AML-193 (cell line): ENCODE measurements around the gene ADAMTS17.

Experiments used
- DNase-seq, 2 experiments: peaks; one replicate each; lab custom pipeline; 2025; lab: John Stamatoyannopoulos, UW

Gene ADAMTS17

DNA sequence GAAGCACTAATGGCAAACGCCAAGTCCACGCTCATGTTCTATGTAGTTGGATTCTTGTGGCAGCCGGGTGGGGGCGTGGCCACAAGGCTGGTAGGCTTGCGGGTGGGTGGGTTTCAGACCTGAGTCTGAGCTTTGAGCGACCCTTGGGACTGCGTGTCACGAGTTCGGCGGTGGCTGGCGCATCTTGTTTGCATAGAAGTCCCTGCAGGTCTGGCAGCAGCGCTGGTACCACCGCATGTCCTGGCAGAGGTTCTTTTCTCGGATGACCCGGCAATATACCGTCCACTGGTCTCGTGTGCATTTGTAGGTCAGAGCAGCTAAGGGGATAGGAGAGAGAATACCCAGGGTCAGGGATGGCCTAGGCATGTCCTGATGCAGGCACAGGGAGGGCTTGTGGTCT, 367.5 kb downstream of the ADAMTS17 start:
- DNase-seq, result no peak

DNA sequence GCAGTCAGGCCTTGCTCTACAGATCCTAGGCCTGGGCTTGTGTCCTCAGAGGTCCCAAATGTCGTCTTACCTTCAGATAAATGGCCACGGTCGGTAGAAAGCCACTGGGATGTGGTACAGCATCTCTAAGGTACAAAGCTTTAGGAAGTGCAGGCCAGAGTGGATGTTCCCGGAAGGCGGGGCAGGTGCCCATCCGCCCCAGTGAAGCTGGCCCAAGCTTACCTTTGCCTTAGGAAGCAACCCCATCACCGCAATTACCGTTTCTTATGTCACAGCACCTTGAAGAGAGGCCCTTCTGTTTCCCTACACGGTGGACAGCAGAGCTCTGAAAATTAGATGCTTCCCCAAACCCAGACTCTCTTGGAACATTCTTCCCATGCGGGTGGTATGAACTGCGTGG, 368.4 kb downstream of the ADAMTS17 start:
- DNase-seq, result no peak

DNA sequence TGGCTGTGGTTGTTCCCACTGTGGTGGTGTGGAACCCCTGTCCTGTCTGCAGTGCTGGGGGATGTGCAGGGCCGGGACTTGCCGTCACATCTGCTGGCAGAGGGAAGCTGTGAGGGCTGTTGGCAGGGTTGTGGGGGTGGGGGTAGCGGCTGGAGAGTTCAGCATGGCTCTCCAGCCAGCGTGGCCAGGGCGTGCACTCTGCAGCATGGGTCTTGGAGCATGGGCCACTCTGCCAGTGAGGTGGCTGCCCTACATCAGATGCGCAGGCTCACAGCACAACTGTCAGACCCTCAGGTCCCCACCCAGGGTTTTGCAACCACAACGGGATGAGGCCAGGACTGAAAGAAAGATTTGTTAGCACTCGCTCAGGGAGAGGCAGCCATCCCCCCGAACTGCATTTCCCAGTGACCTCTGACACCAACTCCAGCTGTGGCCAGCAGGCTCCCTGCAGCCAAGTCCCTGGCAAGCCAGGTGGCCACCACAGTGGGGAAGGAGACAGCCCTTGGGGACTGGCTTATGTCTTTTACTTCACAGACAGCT, 370.8 kb downstream of the ADAMTS17 start:
- no peak for DNase-seq

DNA sequence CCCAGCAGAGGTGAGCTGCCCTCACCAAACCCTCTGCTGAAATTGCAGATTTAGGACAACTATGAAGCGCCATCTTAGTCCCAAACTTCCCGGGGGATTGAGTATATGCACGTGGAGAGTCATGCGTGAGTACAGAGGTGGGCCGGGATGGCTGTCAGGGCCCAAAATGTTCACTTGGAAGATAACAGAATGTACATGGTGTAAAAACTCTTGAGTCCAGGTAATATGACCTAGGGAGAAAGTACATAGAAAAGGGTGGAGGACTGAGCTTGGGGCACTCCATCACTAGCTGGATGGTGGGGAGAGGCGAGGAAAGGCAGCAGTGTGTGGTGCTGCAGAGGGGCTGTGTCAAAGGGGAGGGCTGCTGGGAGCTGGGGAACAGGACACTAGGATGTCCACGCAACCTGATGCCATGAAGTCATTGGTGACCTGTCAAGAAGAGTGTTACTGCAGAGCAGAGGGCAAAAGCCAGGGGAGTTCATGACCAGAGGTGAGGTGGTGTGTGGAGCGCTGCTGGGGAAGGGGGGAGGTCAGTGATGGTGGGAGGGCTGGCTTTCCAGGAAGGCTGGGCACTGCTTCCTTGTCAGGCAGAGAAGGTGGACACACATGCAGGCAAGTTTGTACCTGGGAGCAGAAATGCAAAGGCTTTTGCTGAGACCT, 372.4 kb downstream of the ADAMTS17 start:
- DNase-seq, result no peak

DNA sequence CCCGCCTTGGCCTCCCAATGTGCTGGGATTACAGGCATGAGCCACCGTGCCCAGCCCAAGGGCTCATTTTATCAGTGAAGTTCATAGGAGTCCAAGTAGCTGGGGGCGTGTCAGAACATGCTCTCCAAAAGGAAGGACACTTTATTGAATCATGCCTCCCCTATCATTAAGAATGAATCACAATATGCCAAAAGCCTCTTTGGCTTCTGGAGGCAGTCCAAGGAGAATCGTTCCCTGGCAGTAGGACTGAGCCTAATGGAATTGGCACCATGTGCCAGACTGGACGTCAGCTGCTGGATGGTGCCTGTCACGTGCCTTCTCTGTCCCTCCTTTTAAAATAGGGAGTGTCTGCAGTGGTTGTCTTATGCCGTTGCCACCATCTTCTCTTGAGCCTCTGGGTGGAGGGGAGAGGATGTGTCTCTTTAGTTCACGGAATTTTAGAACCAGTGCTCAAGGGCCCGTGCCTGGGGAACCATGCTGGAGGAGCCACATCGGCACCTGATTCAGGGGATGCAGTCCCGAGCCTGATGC, 373.9 kb downstream of the ADAMTS17 start:
- no peak for DNase-seq

DNA sequence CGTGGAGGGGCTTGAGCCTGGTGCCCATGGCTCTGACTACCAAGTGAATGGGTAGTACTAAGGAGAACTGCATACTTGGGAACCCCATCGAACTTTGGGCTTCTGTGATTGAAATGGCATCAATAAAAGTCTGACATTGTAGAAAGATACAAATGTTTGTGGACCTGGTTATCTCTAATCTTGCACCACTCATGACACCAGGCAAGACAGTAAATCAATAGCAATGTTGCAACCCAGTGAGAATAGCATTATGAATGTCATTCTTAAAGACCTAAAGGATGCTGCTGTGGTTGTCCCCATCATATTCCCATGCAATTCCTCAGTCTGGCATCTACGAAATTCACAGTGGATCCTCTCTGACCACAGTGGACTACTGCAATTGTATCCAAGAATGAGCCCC, 375.0 kb downstream of the ADAMTS17 start:
- no peak for DNase-seq

DNA sequence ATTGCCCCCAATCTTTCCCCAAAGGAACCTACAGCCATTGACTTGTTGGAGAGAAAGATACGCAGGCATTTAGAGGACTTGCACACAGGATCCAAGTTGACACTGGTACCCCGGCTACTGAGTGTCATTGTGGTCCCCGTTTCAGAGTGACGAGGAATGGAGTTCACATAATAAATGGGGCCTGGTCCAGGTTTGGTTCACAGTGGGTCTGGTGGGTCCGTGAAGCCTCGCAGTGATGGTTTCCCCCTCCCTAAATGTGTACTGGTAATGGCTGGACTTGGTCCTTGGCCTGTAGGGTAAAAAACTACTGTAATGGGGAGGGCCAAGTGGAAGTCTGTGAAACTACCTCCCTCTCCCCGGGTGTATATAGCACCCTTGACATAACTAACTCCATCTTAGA, 376.4 kb downstream of the ADAMTS17 start:
- no peak for DNase-seq

DNA sequence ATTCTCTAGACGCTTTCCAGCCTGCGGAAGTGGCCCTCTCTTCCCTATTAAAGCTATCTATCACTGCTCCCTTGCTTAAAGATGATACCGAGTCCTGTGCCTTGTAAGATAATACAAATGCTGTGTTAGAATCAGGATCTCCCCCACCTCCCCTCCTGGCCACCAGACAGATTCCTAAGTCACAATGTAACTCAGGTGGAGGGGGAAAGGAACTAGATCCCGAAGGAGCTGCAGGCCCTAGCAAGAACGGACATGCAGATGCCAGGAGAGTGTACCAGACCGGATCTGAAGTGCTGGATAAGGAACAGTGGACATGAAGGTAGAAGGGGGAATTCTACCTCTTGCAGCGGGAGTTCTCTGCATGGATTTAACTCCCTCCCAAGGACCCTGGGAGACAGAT, 377.8 kb downstream of the ADAMTS17 start:
- DNase-seq, result no peak

DNA sequence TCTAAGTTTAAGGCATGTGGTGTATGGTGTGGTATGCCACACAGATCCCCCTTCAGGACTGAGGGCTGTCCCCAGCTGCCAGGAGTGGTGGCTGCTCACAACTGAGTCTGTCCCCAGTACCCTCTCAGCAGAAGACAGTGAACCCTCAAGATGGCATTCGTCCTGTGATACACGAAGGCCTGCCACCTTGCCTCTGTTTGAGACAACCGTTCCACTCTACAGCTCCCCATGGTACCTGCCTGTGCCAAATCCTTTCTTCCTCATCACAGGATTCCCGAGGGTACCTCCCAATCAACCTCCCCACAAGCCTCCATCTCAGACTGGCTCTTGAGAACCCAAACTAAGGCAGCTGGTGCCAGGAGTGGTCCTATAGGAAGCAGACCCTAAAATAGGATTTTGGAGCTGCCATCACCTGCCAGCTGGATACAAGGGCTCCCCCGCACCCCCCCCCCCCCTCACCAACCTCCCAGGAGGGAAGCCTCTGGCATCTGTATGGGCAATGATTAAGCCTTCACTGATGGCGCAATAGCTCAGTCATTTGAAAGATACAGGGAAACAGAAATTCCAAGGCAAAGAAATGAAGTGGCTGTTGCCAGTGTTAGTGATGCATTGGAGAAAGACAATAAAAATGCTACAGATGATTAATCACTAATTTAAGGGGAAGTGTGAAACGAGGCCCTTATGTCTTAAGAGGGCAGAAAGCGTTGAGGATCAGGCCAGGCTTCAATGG, 378.5 kb downstream of the ADAMTS17 start:
- no peak for DNase-seq

DNA sequence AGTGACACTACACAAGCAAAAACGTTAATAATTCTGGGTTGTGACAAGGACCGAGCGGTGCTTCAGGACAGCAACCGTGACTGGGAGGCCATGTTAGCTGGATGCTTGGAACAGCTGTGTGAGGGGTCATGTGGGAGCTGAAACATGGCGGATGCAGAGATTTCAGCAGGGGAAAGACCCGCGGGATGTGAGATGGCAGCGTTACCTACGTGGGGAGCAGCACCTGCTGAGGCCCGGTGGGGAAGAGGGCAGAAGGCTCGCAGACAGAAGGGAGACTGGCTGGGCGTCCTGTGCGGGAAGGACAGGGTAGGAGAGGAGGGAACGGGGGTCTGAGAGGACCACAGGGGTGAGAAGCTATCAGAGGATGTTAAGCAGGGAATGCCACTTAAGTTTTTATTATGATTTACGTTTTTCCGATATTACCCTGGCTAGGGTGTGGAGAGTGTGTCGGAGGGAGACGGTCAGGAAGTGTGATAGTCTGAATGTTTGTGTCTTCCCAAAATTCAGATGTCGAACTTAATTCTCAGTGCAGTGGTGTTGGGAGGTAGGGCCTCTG, 379.7 kb downstream of the ADAMTS17 start:
- no peak for DNase-seq

DNA sequence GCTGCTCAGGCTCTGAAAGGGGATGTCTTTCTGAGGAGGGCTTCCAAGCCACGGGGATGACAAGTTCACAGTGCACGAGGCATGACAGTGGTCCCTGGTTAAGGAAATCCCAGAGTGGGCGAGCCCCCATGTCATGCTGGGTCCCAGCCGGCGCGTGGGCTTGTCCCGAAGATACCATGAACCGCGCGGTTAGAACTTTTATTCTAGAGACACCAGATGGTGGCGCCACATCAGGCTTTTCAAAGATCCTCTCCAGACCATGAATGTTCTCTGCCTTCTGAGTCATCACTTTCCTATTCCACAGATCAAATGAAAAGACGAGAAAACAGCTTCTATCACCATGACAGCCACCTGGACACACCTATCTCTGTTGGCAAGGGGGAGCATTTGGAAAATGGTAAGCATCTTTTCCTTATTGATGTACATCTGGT, 380.7 kb downstream of the ADAMTS17 start:
- DNase-seq, result no peak

DNA sequence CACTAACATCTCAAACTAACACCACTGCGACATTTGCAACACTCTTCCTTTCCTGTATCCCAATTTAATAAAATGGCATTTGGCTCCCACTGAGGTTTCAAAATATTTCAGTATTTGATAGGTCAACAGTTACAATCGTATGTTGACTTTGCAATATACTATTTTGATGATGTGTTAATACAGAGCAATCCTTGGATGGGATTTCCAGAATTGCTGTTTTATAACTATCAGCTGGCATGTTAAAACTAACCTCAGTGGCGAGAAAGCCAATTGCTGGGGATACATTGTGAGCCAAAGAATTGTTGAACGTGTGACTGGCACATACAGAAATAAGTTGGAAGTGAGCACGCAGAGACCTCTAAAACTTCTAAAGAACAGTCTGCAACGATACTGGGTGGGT, 382.4 kb downstream of the ADAMTS17 start:
- no peak for DNase-seq

DNA sequence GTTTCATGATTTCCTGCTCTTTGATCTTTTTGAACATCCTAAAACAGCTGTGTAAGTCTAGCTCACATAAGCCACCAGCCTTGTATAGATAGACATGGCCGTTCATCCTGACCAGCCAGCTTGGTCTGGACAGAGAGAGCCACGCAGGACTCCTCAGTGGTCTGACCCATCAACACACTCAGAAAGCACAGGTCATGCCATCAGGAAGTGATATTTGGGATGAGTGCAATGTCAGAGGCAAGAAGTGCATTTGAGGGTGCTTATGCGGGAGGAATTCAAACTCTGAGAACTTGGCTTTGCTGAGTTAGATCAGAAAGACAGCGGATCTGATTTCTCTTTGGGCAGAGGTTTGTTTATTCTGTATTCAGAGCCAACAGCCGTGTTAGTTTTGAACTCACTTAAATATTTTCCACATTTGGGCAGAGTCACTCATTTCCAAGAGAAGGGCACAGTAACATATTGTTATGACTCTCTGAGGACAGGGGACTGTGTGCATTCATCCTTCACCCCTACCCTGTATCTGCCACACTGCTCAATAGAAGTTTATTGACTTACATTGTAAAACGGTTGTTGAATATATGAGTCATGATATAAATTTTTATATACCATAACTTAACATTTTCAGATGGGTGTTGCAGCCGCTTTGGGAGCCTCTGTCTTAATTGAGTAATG, 383.2 kb downstream of the ADAMTS17 start:
- no peak for DNase-seq

DNA sequence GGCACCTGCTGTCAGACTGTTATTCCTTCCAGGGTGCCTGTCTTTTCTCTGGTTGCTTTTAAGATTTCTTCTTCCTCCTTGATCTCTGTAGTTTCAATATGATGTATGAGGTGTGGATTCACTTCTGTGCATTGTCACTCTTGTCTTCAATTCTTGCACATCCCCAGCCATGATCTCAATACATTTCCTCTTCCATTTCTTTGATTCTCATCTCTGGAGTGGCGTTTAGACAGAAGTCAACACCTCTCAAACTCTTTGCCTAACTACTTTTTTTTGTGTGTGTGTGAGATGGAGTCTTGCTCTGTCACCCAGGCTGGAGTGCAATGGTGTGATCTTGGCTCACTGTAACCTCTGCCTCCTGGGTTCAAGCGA, 384.1 kb downstream of the ADAMTS17 start:
- no peak for DNase-seq

DNA sequence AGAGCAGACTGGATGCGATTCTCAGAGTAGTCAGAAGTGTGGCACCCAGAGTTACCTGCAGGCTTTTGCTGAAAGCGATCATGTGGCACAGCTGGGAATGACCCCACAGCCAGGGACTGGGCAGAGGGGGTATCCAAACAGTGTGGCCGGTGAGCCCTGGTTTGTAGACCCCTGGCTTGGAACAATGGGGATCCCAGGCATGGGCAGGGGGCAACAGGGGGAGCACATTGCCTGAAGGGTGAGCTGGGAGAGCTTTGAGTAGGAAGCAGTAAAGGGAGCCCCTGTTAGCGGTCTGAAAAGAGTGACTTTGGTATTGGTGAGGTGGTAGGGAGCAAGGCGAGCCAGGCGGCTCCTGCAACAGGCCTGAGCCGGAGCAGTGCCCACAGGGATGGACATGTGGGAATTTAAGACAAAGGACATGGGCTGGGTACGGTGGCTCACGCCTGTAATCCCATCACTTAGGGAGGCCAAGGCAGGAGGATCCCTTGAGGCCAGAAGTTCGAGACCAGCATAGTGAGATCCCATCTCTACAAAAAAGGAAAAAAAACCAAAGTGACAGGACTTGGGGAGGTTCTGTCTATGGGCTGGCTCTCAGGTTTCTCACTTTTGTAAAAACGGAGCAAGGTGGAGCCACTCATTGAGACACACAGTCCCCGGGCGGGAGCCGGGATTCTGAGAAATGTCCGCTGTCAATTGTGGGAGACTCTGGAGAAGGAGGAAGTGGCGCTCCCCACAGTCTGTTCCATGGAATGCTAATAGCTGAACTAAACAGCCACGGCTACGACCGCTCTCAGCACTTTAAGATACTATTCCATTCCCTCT, 384.7 kb downstream of the ADAMTS17 start:
- no peak for DNase-seq

DNA sequence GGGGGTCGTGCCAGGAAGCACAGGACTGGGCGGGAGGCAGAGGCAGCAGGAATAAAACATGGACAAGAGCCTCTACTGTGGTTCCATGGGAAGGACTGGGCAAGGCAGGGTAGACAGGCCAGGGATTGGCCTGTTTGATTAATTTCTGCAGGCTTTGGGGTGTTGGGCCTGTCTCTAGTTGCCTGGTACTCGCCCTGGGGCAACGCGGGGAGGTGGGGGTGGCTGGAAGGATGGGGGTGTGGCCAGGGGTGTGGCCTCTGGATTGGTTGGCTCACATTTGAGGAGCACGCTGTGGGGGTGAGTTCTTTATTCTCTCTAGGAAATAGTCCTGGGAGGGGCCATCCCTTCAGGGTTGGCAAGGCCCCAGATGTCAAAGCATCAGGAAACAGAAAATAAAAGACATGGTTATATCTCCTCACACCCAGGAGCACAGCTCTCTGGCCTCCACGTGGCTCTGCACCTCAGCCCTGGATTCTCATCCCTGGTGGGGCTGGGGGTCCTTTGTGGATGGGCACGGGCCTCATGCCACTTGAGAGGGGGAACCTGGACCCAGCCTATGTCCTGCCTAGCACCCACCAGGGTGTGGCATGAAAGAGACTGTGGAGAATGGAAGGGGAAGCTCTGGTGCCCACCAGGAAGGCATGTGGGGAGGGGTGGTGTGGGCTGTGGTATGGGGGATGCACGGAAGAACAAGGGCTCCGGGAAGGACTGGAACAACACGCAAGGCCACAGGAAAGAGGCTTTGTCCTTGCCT, 385.6 kb downstream of the ADAMTS17 start:
- no peak for DNase-seq

DNA sequence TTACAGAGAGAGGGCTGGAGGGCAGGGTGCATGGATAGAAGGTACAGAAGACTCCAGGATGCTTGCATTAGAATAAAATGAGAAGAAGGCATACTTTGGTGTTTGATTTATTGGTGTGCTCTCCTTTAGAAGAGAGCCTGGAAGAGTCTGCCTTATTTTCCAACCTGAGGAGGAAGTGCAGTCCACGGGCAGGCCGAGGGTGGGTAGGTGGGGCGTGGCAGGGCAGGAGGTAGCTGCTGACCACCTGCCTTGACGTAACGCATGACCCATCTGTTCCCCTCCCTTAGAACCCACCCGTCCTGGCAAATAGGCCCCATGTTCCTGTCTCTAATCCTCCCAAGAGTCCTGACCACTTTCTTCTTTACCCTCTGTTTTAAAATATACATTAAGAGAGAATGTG, 386.2 kb downstream of the ADAMTS17 start:
- no peak for DNase-seq

DNA sequence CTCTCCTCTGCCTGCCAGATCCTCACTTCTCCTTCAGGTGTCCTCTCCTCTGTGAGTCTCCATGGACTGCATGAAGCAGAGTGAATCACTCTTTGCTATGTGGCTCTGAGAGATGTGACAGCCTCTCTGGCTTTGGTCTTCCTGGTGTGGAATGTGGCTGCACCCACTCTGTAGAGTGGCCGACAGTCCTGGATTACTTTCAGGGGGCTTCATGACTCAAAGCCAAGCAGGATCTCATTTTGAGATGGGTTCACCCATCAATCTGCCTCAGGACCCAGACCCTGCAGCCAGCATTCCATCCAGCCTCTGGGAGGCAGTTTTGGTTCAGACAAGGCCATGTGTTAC, 386.6 kb downstream of the ADAMTS17 start:
- DNase-seq, result no peak

DNA sequence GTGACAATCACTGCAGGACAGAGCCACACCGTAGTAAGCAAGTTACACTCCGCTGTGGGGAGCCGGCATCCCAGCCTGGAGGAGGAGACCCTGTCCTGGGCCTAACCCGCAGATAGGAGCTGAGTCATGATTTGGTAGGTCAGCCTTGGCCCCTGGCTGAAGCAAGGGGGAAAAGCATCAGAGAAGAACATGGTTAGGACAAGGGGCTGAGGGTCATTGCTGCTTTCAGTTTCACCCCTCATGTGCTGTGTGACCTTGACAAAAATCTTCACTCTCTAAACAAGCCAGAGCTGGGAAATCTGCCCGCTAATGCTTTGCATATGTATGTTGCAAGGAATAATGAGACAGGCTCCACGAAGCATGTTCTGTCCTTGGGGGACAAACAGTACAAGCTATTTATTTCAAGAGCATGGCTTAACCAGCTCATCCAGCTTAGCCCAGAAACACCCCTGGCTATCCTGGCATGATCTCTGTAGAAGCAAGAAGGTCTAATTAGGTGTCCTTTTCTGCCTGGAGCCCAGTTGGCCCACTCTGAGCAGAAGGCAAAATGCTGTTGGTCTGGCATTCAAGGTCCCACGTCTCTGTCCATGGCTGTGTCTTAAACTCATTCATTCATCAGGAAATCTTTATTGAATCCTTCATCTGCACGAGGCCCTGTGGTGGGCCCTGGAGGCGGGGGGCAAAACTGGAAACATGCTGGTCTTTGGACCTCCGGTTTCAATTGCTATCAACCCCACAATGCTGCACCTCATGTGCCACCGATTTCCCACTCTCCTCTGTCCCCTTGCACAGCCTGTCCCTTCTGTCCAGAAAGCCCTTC, 387.2 kb downstream of the ADAMTS17 start:
- DNase-seq, result no peak

DNA sequence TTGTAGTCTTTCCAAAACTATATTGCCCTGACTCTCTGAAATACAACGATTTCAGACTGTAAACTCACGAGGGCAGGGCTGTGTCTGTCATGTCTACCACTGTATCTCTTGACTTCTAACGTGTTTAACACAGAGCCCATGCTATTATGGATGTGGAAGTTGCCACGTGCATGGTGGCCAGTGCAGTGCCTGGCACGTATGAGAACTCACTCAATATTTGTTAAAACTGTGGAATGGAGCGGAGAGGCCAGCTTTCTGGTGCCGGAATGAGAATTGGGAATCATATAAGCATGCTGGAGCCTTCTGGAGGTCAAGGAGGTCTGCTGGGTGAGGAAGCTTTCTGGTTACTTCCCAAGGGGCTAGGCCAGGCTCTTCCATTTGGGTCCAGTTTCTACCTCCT, 387.9 kb downstream of the ADAMTS17 start:
- DNase-seq, result no peak
